ENCODE measurements around the gene TAS2R41.

Gene TAS2R41, protein sequence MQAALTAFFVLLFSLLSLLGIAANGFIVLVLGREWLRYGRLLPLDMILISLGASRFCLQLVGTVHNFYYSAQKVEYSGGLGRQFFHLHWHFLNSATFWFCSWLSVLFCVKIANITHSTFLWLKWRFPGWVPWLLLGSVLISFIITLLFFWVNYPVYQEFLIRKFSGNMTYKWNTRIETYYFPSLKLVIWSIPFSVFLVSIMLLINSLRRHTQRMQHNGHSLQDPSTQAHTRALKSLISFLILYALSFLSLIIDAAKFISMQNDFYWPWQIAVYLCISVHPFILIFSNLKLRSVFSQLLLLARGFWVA

DNA sequence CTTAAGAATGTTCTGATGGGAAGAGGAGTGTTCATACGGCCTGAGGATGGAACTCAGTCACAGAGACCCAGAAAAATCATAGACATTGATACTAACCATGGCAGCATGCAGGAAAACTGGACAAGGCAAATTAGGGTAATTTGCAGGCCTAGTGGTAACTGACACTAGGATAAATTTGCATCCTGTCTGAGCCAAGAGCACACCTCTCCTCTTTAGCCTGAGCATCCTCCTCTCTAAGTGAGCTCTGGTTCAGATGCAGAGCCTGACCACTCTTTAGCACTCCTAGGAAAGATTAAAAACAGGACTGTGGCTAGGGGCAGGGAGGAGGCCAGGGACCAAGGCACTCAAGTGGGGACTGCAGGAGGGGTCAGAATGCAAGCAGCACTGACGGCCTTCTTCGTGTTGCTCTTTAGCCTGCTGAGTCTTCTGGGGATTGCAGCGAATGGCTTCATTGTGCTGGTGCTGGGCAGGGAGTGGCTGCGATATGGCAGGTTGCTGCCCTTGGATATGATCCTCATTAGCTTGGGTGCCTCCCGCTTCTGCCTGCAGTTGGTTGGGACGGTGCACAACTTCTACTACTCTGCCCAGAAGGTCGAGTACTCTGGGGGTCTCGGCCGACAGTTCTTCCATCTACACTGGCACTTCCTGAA is at the start of gene TAS2R41:
TSS of gene TAS2R41 (plus strand) at position 373 of the 650 bp plus-strand sequence. CDS start at position 373, 0 bp downstream.
- DNase-seq = no peak

DNA sequence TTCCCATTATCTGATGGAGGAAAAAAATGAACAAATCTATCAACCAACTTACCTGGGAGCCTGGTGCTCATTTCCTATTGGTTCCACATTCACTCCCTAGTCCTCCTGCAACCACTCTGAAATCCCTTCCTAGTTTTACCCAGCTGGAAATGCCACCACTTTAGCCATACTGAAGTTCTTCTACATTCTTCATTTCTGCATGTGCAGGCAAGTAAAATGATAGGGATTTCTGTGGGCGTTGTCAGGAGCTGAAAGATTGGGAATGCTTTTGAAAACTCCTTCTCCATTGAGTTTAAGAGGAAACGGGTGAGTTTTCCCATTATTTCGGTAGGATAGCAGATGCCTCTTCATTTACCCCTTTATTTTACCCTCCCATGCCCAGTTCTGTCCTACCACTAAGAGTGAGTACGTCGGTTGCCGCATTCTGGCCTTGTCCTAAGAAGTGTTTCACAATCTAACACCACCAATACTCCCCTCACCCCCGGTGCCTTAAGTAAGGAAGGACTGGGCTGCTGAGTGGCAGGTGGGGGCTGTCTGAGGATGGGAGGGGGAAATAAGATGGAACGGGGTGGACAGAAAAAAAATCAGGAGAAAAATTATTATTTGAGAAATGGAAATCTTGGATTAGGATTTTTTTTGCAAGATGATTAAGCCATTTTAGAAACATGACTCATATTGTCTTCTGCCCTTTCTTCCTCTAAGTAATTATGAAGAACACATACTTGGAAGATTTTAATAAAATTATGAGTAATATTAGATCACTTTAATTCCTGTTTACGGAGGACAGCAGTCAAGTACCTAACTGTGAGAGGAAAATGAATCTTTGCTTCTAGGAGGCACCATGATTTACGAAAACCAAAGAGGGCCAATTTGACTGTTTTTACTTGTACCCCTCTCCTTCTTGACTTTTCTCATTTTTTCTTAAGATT is 47.6 kb upstream of the TAS2R41 start:
- no peak for DNase-seq

DNA sequence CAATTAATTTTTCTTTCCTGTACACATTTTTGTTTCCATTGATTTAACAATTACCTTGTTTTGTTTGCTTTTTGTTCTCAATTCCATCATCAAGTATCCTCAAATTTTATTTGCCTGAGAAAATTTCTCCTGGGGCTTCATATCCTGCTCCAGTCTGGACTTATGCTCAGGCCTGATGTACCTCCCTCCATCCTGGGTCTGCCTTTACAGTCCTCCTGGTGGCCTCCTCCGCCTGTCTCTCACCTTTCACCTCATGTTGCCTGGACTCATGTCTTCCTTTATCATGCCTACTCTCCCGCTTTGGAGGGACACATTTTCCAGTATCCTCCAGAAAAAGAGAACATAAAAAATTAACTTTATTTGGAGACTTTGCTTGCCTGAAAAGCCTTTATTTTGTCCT is 46.6 kb upstream of the TAS2R41 start:
- no peak for DNase-seq

DNA sequence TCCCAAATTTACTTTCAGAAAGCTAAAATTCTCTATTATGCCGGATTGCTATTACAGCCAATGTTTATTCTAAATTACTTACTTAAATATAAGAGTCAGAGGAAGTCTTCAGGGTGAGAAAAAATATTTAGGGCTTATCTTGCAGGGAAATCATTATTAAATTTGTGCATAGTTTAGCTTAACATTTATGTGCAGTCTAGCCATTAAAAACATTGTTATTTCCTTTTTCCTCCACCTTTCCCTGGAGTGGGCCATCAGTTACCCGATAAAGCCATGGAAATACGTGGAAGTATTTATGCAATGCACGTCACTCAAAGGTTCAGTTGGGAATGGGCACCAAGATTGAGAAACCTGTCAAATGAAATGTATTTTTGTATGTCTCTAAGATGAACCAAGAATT is 43.9 kb upstream of the TAS2R41 start:
- DNase-seq = no peak

DNA sequence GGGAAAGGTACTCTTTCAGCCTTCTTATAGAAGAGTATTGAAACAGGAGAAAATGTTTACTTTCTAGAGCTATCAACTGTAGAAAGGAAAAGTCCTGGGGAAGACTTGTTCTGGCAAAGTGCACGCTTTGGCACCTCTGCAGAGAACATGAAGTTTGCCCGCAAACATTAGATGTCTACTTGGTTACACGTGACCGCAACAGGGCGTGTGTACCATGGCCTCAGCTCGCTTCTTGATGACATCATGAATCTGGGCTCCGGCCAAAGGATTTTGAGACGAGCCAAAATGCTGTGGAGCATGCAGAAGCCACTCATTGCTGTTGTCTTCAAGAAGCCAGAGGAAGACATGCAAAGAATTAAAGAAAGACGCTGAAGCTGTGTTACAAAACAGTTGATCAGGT is 43.0 kb upstream of the TAS2R41 start:
- no peak for DNase-seq

DNA sequence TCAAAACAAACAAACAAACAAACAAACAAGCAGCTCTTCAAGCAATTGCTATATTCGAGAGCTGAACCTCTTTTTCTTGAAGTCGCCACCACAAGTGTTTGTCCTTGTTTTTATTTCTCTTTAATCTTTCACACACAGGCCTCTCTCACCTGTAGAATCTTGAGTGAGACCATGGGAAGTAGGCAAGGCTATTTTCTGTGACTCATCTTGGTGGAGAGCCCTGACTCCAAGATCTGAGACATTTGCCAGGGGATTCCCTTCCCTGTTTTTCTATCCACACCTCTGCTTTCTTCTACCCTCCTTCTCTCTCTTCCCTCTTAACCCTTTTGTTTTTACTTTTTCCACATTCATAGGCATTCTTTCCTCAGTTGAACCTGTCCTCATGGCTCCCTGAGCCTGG is 42.4 kb upstream of the TAS2R41 start:
- DNase-seq = no peak

DNA sequence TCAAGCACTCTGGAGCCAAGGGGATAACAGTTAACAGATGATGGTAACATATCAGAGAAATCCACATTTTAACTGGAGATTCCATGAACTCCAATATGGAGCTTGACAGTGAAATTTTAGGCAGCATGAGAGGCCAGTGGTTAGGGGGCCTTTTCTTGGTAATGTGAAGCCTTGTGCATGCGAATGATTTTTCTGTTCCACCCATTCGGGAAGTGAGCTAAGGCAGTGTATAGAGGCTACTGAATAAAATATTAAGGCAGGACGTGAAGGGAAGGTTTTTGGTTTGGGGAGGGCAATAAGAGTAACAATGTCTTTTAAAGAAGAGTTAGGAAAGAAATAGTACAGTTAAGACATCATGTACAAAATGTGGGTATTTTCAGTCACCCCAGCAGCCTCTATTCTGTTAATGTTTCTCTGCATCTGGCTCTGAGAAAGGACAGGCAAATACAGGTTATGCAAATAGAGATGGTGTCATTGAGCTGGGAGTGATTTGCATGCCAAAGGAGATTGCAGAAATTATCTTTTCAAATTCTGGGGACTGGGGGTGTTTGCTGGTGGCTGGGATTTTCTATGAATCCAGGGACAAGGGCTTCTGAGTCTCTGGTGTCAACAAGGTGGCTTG is 41.2 kb upstream of the TAS2R41 start:
- no peak for DNase-seq

DNA sequence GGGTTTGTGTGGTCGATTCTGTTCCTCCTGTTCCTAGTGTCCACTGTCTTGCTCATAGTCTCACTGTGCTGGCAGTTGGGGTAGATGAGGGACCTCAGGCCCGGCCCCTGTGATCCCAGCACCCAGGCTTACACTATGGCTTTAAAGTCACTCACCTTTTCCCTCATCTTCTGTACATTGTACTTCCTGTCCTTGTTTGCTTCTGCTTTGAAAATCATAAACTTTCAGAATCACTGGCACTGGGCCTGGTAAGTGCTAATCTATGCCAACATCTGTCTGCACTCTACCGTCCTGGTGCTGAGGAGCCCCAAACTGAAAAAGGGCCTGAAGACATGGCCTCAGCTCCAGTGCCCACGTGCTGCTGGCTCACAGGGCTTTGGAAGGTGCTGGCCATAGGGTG is 40.1 kb upstream of the TAS2R41 start:
- DNase-seq = no peak

DNA sequence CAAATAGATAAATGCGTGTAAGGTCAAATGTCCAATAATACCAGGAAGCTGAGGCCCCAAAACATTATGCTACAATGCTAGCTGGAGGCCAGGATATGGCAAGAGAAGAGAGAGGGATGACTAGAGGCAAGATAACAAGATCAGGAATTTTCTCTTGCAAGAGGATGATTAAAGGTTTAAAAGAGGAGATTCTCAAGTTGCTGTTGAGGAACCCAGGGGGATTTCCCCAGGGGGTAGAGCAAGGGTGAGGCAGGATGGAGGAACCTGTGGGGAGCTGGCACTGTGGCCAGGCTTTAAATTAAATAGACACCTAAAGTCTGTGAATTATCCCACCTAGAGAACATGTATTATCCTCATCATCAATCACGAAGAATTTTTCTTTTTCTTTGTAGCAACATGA is 37.8 kb upstream of the TAS2R41 start:
- no peak for DNase-seq

DNA sequence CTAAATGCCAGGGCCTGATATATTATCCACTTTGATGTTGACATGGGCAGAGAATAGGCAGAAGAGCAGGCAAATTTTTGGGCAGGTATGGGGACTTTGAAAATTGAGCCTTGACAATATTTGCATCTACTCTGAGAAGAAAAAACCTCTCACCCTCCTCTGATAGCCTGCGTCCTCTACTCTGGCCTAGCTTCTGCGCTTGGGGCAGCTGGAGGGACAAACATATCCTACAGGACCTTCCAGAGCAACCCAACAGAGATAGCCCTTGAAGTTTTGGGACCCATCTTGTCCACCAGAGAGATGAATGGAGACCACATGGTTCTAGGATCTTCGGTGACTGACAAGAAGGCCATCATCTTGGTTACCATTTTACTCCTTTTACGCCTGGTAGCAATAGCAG is 34.5 kb upstream of the TAS2R41 start, which contains the start of gene TAS2R60:
TSS of gene TAS2R60 (plus strand) at position 301 of the 400 bp plus-strand sequence. CDS start at position 301, 0 bp downstream.
- no peak for DNase-seq

DNA sequence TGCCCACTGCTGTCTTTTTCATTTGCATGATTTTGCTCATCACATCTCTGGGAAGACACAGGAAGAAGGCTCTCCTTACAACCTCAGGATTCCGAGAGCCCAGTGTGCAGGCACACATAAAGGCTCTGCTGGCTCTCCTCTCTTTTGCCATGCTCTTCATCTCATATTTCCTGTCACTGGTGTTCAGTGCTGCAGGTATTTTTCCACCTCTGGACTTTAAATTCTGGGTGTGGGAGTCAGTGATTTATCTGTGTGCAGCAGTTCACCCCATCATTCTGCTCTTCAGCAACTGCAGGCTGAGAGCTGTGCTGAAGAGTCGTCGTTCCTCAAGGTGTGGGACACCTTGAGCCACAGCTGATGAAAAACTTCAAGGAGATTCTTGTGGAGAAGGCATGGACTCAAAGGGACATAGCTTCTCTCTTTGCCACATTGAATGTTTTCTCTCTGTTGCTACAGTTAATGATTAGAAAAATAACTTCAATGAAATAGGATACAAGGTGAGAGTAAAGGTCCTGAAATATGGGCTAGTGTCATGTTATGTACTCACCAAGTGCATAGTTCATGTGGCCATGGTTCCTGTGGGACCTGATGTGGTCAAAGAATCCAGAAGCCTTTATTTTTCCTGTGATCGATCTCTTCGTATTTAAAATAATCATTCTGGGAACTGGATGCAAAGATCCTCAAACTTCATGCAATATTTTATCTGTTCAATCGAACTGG is 33.5 kb upstream of the TAS2R41 start:
- no peak for DNase-seq

DNA sequence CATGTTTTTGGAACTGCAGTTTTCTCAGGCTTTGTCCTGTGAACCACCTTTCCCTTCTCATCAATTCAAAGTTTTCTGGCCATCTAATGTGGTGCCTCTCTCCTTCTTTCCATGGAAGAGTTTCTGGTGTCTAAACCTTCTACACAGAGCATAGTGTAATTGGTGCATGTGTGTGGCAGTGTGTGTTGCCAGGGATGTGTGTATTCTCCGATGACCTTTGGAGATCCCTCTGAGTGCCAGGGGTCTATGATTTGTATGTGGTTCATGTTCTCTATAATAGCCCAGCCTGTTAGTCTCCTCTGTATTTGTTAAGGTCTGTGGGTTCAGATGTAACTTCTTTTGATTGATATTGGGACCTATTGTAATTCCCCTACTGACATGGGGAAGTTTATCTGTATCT is 32.9 kb upstream of the TAS2R41 start:
- DNase-seq = no peak

DNA sequence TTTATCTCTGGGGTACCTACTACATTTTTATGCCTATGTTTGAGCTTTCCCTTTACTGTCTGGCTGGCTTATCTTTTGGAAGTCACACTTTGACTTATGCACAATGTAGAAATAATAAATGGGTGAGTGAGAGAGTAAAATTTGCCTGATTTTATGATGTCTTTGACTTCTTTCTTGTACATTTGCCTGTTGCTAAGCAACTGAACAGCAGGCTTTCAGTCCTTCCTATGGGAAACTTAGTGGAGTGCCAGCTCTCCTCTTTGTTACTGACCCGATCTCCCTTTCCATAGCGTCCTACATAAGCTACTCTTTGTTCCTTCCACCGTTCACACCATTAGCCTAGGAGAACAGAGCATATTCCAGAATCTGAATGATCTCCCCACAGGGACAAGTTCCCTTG is 30.2 kb upstream of the TAS2R41 start:
- DNase-seq = no peak

DNA sequence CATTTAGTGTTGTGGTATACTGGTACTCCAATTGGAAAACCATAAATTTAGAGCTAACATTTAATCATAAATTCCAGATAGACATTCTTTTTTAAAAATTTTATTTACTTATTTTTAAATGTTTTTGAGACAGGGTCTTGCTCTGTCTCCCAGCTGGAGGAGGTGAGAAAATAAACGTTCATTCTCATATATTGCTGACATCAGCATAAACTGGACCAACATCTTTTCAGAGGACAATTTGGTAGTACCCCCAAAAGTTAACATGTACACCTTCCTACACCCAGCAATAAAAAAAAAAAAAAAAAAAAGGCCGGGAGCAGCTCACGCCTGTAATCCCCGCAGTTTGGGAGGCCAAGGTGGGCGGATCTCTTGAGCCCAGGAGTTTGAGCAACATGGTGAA is 29.2 kb upstream of the TAS2R41 start:
- no peak for DNase-seq

DNA sequence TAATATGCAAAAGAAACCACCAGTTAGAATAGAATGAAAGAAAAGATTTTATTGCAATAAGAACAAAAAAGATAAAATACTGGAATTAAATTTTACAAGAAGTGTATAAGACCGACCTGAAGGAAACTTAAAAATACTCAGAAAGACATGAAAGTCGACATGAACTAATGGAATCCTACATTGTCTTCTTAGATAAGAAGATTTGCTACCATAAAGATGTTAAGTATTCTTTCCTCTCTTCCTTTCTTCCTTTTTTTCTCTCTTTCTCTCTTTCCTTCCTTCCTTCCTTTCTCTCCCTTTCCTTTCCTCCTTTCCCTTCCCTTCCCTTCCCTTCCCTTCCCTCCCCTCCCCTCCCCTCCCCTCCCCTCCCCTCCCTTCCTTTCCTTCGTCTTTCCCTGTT is 27.9 kb upstream of the TAS2R41 start:
- DNase-seq = no peak

DNA sequence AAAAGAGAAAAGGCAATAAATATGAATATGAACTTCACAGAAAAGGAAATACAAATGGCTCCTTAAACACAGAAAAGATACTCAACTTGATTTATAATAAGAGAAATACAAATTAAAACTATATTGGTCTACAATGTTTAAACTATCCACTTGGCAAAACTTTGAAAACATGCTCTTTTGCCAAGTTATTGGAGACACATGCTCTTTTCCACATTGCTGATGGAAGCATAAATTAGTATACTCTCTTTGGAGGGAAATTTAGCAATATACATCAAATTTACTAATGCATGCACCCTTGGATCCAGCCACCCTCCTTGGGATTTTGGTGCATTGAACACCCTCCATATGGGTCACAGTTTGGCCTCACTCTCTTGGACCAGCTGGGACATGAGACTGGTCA is 26.6 kb upstream of the TAS2R41 start:
- DNase-seq = no peak

DNA sequence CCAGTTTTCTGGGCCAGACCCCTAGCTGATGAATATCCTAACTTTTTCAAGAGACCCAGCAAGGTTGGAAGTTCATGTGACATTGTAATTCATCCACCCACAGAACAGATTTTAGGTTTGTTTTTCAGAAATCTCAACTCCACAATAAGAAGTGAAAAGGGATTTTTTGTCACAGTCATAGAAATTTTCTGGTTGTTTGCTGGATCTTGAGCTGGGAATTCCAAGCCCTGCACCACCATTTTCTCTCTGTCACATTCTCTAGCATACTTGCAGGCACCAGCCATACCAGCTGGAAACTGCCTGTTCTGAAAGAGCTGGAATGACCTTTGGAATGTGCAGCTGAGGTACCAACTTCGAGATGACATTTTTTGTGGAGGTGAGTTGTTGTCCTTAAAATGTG is 25.9 kb upstream of the TAS2R41 start:
- DNase-seq = no peak

DNA sequence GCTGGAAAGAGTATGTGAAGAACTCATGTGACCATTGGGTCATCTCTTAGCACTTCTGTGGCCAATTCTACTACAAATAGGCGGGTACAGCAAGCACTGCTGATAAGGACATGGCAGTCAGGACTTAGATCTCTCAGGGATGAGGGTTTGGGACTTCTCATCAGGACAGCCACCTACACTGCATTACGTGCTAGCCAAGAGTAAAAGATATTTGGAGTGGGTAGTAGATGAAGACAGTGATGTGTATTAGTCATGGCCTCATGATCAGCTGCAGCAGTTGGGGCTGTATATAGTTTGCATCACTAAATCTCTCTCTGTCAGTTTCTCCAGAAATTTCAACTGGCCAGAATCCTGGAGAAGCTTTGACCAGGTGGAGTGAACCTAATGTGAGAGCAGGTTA is 25.2 kb upstream of the TAS2R41 start:
- no peak for DNase-seq

DNA sequence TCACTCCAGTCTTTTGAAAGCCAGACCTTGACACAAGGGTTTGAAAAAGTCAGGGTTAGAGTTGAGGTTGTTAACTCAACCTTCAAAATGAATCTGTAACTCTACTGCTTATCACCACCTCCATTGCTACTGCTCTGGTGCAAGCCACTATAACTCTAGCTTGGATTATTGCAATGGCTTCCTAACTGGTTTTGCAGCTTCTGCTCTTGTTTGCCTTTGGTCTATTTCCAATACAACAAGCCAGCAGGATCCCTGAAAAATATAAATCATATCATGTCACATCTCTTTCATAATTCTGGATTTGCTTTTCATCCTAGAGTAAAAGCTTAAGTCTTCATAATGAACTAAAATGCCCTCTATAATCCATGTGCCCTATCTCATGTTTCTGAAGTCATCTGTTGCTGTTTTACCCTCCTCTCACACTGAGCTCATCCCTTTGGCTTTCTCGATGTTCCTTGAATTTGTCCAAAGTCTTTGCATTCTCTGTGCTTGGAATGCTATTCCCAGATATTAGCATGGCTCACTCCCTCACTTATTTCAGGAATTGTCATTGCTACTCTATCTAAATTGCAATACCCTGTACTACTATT is 23.5 kb upstream of the TAS2R41 start:
- DNase-seq = no peak

DNA sequence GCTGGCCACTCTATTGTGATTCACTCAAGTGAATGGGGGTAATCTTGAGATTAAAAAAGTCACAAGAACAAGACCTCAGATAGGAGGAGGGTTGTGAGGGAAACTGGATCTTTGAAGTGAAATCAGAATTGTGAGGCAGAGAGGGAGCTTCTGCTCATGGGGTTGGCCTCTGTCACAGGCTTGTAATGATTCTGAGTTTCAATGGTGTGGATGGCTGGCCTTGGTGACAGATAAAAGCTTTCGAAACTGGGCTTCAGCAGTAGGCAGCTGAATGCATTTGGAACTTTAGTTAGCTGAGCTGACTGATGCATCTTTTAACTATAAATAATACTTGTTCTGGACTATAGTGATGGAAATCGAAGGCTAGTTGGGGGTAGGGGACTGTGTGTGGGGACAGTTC is 22.2 kb upstream of the TAS2R41 start:
- DNase-seq = peak; percentile 6

DNA sequence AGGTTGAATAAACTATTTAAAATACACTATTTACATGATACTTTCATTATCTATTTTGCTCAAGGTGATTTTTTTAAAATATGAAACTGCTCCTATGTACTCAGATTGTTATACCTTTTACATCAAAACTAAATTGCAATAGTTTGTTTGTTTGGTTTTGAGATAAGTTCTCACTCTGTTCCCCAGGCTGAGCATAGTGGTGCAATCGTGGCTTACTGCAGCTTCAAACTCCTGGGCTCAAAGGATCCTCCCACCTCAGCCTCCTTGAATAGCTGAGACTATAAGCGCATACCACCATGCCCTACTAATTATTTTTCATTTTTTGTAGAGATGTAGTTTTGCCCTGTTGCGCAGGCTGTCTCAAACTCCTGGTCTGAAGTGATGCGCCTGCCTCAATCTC is 21.7 kb upstream of the TAS2R41 start:
- no peak for DNase-seq
